HG03135 (cell line): ENCODE measurements around the gene SMIM8.
A peak's percentile ranks its signal among the peaks of the same experiment; 100 is the strongest.

Source experiments
- ATAC-seq: cut with Tn5 transposase; IDR thresholded peaks from one replicate; pipeline ENCODE4 v1.9.1; 2021; ENCODE audit warnings: mild to moderate bottlenecking, moderate library complexity; ENCODE audit not compliant: unreplicated experiment

SMIM8 gene

DNA sequence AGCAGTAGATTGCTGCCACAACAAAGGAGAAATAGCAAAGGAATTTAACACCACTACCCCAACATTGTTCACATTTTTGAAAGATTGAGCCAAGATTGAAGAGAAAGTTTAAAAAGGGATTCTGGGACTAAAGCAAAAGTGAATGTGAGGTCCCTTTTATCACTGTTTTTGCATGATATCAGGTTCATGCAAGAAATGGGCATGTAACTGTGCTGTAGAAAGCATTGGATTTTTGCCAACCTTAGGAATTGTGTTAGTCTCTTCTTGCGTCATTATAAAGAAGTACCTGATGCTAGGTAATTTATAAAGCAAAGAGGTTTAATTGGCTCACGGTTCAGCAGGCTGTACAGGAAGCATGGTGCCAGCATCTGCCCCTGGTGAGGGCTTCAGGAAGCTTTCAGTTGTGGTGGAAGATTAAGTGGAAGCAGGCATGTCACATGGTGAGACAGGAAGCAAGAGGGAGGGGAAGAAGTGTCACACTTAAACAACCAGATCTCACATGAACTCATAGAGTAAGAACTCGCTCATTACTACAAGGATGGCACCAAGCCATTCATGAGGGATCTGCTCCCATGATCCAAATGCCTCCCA is 11.3 kb downstream of the SMIM8 start:
- ATAC-seq, result no peak

DNA sequence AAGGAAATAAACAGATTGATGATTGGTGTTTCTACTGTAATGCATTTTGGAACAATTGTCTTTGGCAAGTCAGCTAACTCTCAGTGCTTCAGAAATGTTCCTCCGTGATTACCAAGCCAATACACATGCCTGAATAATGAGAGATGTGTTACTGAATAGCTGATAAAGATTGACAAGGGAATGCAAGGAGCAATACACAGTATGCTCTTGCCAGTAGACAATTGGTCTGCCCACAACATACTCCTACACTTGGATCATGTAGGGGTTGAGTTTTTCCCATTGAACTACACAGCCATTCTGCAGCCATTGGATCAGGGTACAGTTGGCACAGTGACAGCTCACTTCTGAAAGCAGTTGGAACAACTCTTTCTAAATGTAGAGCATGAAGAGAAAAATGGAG is 12.3 kb downstream of the SMIM8 start:
- no peak for ATAC-seq

DNA sequence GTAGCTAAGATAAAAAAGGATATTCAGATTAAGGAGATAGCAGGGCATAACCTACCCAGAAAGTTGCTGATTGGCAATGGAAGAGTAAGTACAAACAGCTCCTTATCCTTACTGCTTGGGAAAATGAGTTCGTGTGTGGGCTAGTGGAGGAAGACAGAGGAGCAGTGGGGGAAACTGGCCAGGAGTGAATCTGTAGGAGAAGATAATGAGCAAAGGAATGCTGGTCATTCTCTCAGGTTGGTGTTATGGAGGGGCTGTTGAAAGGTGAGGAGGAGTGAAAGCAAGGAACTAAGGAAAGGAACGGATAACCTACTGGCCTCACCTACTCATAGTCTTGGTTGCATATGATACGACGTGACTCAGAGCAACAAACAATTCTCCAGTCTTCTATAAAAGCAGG is 14.0 kb downstream of the SMIM8 start:
- no peak for ATAC-seq

DNA sequence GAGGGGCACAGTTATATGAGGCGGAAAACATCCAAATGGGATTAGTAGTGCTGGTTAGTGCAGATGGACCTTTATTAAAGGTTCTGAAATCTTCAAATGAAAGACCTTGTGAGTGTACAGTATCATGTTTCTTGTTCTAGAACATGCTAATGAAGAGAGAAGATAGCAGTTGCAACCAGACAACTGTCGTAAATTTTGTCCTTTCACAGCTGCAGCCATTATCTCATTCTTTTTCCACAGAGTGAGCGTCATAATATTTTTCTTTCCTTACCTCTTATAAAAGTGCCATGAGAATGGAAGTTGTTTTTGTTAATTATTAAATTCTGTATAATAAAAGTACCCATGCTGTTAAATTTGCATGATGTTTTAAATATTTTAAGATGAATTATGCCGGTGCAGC is 17.8 kb downstream of the SMIM8 start:
- no peak for ATAC-seq

DNA sequence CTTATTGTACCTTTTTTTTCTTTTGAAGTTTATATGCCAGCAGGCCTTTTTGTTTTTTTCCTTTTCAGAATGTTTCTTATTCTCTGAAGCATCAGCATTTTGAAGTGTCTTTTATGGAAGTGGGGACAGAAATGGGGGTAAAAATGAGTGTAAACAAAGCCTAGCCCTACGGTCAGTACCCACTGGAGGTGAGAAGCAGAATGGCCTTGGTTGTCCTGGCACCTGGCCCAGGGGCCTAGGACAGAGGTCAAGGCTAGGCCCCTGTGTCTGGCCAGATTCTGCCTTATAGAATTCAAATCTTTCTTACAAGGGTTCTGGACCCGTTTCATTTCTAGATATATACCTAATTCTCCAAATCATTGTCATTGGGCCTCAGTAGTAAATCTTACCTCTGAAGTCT is 18.8 kb downstream of the SMIM8 start:
- no peak for ATAC-seq

DNA sequence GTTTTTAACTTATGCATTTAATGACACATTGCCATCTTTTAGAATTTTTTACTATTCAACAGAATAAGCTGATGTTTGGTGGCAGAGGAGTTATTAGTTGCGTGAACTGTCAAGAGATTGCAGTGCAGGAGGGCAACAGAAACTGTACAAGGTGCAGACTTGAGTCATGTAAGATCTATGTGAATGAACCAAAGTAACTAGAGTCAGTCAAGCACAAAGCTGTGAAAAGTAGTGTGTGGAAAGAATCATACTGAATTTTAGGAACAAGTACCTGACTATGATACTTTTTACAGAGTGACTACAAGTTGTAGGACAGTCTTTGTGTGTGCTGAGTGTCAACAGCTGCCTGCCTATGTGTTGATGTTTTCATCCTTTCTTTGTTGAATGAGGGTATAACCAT is 19.5 kb downstream of the SMIM8 start:
- peak; percentile 88 for ATAC-seq

DNA sequence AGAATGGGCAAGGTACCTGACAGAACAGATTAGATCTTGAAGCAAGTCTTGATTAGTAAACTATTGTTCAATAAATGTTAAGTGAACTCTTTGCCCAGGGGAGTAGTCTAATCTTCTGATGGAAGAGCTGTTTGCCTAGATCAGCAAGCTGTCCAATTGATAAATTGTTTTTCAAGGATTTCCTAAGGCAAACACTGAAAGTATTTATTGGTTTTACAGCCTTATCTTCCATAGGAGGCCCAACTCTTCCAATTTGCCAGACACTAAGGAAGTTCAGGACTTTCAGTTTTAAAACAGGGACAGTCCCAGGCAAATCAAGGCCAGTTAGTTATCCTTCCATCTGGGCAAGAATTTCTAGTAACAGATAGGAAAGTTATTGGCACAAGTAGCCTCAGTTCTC is 20.4 kb downstream of the SMIM8 start:
- ATAC-seq, result no peak

DNA sequence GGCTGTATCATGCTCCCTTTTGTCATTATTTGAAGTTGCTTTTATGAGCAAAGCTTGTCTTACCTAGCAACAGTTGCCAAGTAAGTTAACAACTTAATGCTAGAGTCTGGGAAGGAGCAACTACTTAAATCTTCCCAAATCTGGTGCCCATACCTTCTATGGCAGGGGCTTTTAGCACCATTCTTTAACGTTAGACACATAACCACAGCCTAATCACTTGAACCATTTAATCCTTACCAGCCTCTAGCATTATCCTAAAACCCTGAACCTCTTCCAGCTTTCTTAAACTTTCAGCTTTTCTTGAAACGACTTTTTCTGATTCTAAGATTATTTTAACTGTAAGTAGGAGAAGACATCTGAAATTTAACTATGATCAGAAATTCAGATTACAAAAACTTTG is 22.3 kb downstream of the SMIM8 start, which contains the start of gene C6orf163:
Gene C6orf163, plus strand, starts transcription at position 83 of the 400 bp plus-strand sequence. Its CDS starts 287 bp downstream, at position 370.
- ATAC-seq, result no peak

DNA sequence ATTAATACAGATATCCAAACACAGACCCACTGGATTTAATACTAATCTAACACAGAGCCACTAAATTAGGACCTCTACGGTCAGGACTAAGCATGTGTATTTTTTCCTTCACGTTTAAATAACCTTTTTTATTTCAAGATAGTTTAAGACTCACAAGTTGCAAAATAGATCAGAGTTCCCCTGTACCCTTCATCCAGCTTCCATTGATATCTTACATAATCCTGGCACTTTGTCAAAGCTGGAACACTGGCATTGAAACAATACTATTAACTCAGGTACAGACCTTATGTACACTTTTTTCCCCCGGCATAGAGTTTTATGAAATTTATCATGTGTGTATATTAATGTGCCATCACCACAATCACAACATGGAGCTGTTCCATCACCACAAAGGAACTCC is 24.3 kb downstream of the SMIM8 start:
- no peak for ATAC-seq

DNA sequence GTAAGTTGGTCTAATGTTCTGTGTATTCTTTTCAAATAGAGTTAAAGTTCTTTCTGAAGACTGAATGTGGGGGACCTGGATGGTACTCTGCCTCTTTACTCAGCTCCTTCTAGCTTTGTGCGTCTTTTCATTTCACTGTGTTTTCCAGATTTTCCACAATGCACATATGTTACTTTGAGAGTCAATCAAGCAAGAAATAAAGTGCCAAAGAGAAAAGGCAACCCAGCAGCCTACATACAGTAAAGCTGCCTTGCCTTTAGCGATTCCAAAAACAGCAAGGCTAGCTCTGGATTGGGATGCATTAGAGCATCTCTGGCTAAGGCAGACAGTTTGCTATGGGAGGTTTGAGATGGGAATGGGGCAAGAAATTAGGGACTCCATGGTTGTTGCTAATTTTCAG is 27.5 kb downstream of the SMIM8 start:
- ATAC-seq, result no peak

DNA sequence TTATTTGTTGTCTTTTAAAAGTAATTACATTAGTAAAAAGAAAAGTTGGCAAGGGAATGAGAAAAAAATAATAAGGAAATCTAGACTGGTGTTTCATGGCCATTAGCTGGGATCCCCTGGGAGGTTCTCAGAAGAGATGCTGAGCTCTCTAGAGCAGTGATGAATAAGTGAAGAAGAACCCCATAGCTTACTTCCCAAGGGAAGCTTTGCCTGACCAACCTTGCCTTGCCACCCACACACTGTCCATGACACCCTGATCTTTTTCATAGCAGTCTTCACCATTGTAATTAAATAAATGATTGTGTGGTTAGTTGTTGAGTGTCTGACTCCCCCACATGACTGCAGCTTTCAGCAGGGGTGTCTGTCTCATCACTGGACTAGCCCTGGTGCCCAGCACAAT is 28.1 kb downstream of the SMIM8 start:
- no peak for ATAC-seq

DNA sequence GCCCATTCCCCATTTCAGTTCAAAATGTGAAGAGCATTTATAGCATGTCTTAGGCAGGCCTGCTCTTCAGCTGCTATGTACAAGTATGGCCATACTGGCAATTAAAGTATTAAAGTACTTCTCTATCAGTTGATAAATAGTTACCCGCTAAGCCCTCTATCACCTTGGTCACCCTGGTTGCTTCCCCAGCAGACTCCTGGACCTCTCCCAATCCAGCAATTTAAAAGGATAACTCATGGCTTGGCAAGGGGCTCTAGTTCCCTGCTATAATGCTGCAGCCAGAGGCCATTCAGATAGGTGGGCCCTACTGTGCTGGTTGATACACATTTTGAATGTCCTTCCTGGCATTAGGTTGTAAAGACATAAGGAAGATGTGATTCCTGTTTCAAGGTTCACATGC is 29.2 kb downstream of the SMIM8 start:
- no peak for ATAC-seq

DNA sequence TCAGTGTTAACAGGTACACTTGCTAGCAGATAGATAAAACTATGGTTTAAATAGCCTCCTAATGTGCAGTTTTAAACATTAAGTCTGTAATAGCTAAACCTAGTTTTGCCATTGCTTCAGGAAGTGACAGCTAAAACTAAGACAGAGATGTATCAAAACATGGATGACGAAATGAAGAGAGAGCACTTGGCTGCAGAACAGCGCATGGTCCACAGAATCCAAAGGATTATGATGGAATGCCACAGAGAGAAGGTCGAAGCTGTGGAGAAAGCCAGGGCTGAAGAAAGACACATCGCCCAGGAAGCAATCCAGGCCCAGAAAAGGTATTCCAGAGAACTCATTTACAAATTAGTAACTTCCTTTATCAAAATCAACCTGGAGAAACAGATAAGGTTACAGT is 33.8 kb downstream of the SMIM8 start:
- ATAC-seq, result no peak

DNA sequence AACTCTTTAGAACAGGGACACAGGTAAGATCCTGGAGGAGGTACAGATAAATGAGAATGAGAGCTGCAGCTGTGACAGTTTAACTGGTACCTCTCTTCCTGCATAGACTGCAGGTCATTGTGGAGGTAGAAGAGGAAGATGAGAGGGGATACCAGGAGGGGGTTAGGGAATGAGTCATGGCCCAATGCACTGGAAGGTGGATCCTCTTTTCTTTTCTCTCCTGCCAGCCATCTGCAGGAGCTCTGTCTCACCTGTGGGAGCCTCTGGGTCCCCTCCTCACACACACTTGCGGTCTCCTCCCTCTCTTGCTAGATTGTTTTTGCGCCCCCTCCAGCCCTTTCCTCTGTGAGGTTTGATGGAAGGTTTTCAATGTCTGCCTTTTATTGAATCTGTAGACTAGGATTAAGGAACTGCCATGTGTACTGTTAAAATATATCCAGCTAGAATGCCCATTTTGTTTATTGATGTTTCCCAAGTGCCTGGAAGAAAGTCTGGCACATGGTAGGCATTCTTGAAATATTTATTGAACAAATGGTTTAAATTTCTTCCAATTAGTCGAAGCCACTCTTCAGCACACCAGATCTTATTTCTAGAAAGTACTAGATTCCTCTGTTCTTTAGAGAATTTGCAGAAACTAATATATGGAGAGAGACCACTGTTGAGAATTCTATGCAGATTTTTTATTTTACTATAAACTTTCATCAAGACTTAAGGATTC is 35.2 kb downstream of the SMIM8 start:
- ATAC-seq, result no peak

DNA sequence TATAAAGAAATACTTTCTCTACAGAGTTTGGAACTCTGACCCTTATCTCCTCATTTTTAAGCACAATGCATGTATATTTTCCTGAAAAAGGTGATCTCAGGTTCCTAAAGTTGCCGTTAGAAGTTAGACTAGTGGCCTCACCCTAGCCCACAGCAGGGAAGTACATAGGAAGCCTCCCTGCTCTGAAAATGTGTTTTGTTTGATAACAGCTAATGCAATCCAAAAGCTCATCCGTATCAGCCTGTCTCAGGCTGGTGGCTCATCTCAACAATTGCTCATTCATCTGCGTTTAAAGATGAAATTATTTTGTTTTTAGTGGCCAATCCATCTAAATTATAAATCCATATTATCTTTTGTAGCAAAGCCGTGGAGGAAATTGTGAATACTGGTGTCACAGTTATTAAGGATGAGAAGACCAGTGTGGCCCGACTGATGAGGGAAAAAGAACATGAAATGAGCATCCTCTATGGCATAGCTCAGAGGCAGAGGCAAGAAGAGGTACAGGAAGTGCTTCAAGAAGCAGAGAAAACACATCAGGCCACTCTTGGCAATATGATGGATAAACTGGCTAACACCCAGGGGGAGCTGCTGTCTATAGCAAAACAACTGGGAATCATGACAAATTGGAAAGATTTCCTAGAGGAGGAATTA is 42.3 kb downstream of the SMIM8 start:
- no peak for ATAC-seq

DNA sequence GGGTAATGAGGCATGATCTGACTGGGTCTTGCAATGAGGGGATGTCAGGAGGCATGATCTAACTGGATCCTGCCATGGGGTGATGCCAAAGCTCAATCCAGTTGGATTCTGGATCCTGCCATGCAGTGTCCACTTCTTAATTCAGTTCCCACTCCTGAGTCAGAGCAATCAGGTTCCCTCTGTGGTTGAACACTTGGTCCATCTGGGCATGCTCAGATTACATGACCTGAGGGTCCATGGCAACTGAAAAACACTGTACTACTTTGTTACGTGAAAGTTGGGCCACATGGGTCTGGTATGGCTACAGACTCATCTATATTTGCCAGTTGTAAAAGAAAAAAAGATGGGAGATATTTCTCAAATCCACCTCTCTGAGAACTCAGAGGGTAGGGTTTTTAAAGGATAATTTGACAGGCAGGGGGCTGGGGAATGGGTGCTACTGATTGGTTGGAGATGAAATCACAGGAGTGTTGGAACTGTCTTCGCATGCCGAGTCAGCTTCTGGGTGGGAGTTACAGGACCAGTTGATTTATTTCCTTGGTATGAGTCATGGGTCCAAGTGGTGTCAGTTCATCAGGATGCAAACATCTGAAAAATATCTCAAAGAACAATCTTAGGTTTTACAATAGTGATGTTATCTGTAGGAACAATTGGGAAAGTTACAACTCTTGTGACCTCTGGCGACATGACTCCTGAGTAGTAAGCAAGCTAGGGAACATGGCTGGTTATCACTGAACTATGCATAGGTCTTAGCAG is 43.9 kb downstream of the SMIM8 start:
- ATAC-seq, result no peak

DNA sequence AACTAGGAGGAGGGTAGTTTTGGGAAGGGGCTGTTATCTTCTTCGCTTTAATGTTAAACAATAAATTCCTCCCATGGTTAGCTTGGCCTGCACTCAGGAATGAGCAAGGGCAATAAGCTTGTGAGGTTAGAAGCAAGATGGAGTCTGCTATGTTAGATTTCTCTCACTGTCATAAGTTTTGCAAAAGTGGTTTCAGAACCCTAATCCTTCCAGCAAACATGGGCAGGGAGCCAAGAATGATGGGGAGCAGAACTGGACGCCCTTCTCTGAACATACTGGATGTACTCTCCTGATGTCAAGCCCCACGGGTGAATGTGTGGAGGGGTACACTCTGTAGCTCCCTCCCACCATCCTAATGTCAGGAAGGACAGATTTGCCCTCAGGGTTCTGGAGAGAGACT is 44.5 kb downstream of the SMIM8 start:
- no peak for ATAC-seq

DNA sequence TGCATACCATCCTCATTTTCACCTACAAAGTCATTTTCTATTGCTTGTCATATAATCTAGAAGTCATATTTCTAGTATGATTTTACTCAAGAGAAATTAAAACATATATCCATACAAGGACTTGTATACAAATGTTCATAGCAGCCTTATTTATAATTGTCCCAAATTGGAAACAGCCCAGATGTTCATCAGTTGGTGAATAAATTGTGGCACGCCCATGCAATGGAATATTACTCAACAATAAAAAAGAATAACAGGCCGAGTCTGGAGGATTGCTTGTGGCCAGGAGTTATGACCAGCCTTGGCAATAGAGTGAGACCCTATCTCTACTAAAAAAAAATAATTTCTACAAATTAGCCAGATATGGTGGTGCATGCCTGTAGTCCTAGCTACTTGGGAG is 51.0 kb downstream of the SMIM8 start:
- ATAC-seq, result no peak

DNA sequence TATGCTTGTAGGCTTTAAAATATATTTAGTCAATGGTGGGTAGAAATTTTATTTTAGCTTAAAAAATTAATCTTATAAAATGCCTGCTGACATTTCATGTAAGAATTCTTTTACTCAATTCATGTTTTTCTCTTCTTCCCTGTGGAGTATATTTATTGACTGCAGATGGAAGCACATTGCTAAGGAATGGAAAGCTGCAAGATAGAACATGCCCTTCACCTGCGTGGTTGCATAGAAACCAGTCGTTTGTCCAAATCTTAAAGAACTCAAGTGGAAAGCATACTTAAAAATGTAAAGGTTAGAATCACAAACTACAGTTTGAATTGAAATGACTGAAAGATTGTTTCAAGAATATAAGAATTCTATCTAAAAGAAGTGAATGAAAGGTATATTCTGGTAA is 52.9 kb downstream of the SMIM8 start:
- ATAC-seq, result no peak

DNA sequence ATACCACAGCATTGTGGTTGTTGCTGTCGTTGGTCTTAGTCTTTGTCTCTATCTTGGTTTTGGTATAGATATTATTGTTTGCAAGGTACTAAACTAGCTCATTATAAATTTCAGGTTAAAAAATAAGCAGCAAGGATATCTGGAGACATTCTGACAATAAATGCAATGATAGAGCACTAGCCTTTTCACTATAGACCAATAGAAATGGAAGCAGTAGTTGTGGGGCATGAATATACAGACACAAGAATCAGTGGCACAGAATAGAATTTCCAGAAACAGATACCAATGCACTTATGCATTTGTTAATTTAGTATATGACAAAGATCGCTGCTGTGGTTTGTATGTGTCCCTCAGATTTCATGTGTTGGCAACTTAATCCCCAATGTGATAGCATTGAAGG is 54.3 kb downstream of the SMIM8 start:
- no peak for ATAC-seq

DNA sequence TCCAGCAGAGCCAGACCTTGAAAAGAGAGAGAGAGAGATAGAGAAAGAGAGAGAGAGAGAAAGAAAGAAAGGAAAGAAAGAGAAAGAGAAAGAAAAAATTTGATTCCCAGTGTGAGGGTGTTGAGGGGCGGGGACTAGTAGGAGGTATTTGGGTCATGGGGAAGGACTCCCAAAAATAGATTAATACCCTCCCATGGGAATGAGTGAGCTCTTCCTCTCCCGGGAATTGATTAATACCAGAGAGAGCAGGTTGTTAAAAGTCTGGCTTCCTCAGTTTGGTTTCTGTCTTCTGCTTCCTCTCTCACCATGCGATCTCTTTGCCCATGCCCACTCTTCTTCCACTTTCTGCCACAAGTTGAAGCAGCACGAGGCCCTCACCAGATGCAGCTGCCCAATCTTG is 56.6 kb downstream of the SMIM8 start:
- ATAC-seq, result peak; percentile 53

DNA sequence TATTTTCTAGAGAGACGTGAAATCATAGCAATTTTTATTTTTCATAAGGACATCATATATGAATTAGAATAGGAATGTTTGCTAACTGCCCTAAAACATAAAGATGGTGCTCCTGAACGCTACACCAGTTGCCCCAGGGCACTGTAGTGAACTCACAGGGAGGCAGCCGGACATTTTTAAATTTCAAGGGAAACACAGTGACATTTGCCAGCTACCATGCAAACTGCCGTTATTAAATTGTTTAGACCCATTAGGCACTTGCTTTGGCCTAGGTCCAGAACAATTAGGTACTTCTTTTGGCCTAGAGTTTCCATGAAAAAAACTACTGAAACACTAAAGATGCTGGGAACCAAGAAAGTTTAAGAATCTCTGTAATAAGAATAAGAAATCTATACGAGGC is 60.5 kb downstream of the SMIM8 start:
- no peak for ATAC-seq
